Myometrial cell (primary cell): ENCODE results near the gene SECISBP2. TPM values are rescaled to one million over a fixed set of nuclear protein-coding genes. Genes with fewer than 3 reads are reported as not detected.

Experiments used
- total RNA-seq: library from RNA; depleted of rRNA; stranded (reverse); fragments of >200 nt; gene quantifications from 2 replicates; pipeline ENCODE4 v1.2.3, GENCODE V29; 2015

SECISBP2 gene, protein sequence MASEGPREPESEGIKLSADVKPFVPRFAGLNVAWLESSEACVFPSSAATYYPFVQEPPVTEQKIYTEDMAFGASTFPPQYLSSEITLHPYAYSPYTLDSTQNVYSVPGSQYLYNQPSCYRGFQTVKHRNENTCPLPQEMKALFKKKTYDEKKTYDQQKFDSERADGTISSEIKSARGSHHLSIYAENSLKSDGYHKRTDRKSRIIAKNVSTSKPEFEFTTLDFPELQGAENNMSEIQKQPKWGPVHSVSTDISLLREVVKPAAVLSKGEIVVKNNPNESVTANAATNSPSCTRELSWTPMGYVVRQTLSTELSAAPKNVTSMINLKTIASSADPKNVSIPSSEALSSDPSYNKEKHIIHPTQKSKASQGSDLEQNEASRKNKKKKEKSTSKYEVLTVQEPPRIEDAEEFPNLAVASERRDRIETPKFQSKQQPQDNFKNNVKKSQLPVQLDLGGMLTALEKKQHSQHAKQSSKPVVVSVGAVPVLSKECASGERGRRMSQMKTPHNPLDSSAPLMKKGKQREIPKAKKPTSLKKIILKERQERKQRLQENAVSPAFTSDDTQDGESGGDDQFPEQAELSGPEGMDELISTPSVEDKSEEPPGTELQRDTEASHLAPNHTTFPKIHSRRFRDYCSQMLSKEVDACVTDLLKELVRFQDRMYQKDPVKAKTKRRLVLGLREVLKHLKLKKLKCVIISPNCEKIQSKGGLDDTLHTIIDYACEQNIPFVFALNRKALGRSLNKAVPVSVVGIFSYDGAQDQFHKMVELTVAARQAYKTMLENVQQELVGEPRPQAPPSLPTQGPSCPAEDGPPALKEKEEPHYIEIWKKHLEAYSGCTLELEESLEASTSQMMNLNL
- total RNA-seq: 18.4 and 21.3 TPM in 2 replicates

DNA sequence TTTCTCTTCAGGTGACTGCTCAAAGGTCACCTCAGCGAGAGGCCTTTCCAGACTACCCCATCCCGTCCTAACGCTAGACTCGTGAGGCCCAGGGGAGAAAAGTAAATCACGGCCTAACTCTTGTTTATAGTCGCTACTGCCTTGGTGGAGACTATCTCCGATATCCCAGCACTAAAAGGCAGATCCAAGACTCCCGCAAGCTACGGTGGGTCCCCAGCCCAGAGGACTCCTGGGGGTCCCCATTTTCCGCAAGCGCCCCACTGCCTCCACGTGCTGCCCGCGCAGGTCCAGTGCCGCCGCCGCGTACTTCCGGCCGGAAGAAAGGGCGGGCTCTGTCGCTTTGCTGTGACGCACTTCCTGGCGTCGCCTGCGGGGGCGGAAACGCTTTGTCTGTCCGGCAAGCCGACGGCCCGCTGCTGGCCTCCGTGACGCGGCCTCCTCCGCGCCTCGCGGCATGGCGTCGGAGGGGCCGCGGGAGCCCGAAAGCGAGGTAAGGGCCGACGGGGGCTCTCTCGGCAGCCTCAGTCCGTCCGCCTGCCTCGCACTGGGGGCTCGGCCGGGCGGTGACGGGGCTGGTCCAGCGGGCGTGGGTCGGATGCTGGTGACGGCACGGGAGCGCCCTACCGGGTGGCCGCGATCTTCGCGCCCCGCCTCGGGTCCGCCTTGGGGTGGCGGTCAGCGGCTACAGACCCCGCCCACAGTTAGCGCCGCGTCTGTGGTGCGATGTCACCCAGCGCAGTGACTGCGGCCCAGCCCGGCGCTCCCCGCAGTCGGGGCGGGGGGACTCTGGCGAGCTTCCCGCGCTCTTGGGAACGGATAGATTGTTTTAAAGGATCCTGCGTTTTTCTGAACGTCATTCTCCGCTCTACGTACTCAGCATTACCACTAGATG, at the start of gene SECISBP2:
Gene SECISBP2 (plus strand): TSS at position 378 of the 892 bp plus-strand sequence. CDS start 77 bp downstream, at position 455.

DNA sequence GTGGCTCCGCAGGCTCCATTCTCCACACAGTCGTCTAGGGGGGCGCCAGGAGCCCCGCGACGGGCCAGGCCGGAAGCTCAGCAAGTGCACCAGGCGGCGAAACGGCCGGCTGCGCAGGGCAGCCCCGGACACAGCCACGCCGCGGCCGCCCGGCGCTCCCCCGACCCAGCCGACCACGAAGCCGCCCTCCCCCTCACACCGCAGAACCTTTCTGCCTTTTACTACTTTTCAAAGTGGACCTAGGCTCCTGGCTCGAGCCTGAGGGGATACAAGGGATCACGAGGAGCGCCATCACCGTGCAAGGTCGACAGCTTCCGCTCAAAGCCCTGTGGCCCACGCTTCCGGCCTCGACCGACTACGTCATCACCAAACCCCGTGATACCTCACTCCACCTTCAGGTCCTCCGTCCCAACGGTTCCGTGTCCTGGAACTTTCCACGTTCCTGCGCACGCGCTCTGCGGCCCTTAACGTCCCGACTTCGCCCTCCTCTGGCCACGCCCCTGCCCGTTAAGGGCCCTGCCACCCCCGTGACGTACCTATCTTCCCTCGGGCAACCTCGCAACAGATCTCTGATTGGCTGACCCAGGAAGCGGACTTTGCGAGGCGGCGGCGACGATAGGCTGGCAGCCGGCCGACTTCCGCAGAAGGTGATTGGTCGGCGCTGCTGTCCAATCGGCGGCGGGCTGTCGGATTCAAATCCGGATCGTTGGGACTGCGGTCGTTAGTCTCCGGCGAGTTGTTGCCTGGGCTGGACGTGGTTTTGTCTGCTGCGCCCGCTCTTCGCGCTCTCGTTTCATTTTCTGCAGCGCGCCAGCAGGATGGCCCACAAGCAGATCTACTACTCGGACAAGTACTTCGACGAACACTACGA, 7.6 kb upstream of the SECISBP2 start, which contains the start of gene CKS2:
Gene CKS2 (plus strand): TSS at position 721 of the 871 bp plus-strand sequence. CDS start 98 bp downstream, at position 819.

Other genes starting within 250 kb of the SECISBP2 start
- gene SHC3, start 139.7 kb upstream of the SECISBP2 start, total RNA-seq: 1.2 and 4.1 TPM in 2 replicates
- gene CKS2, start 7.3 kb upstream of the SECISBP2 start, total RNA-seq: 269 and 355 TPM in 2 replicates
- under 0.01 and 0.18 TPM in 2 replicates for gene SEMA4D, start 179.6 kb downstream of the SECISBP2 start, total RNA-seq